Cardiac muscle cell (in vitro differentiated cells and primary cell): ENCODE results near the gene CFAP61. TPM values are rescaled to one million over a fixed set of nuclear protein-coding genes. Genes with fewer than 3 reads are reported as not detected.
"Not testable (repeated sequence)": the region's sequence is repeated elsewhere in the genome, so short reads cannot be mapped to it uniquely, and the experiment has no call there.

Experiments used
- DNase-seq, 2 donors: peaks; one replicate each; pipeline versions ENCODE4 v3.0.0 to v3.0.0-alpha.2; 2010 to 2017; ENCODE audit warnings: low read depth in 1 of 2, low spot score in 1 of 2
- H3K27ac ChIP-seq: fragments of 200-600 bp; sonication (generic); 2 replicates; pipeline ENCODE4 v1.5.1; 2016
- H3K27me3 ChIP-seq: fragments of 200-600 bp; sonication (generic); 2 replicates; pipeline ENCODE4 v1.6.0; 2016; ENCODE audit warnings: control low read depth
- H3K36me3 ChIP-seq: fragments of 200-600 bp; sonication (generic); 2 replicates; pipeline ENCODE4 v1.5.1; 2016; ENCODE audit warnings: control low read depth
- H3K4me1 ChIP-seq: fragments of 200-600 bp; sonication (generic); 2 replicates; pipeline ENCODE4 v1.8.1; 2017; ENCODE audit warnings: low read depth, mild to moderate bottlenecking, mixed run types
- H3K4me3 ChIP-seq: fragments of 200-600 bp; sonication (generic); 2 replicates; pipeline ENCODE4 v1.5.1; 2016; ENCODE audit warnings: mild to moderate bottlenecking
- H3K9me3 ChIP-seq: fragments of 200-600 bp; sonication (generic); 2 replicates; pipeline ENCODE4 v1.5.1; 2017; ENCODE audit warnings: low read depth, mild to moderate bottlenecking, control low read depth
- CTCF ChIP-seq: IDR thresholded peaks from 2 replicates; pipeline ENCODE4 v1.5.1; 2012; ENCODE audit warnings: low read depth, mild to moderate bottlenecking, low read length
- polyA plus RNA-seq: library from polyadenylated mRNA; unstranded; fragments of >200 nt; fragmentation: Nextera tagmentation; extraction: Ambion mirVana; gene quantifications from 2 replicates; pipeline ENCODE4 v1.2.1, GENCODE V29; 2016
- total RNA-seq: library from RNA; depleted of rRNA; stranded (reverse); fragments of >200 nt; gene quantifications from 2 replicates; pipeline ENCODE4 v1.2.3, GENCODE V29; 2016

CFAP61 gene
- total and polyA plus RNA-seq, 2 experiments from 2014 or later: 0.44 TPM; not detected in 1

- no peaks in the 10 kb centered on the region for H3K36me3 ChIP-seq
- peaks cover 3% of the 10 kb centered on the region for H3K27me3 ChIP-seq
- DNase-seq: no peak
- H3K4me1 ChIP-seq: no peaks in the 10 kb centered on the region
- no peak overlapping the region for H3K4me3 ChIP-seq
- H3K9me3 ChIP-seq: no peaks in the 10 kb centered on the region
- TF ChIP-seq CTCF: no peak
- H3K27ac ChIP-seq: no peak overlapping the region
These were observed 301.2 kb downstream of the CFAP61 start for GRCh38 chr20:20353576-20353975.

- not testable (repeated sequence) for DNase-seq, H3K36me3 ChIP-seq, H3K4me3 ChIP-seq, H3K9me3 ChIP-seq, H3K27ac ChIP-seq, H3K4me1 ChIP-seq
- peaks cover 23% of the 10 kb centered on the region for H3K27me3 ChIP-seq
These were observed 303.2 kb downstream of the CFAP61 start for GRCh38 chr20:20355503-20355902.

DNA sequence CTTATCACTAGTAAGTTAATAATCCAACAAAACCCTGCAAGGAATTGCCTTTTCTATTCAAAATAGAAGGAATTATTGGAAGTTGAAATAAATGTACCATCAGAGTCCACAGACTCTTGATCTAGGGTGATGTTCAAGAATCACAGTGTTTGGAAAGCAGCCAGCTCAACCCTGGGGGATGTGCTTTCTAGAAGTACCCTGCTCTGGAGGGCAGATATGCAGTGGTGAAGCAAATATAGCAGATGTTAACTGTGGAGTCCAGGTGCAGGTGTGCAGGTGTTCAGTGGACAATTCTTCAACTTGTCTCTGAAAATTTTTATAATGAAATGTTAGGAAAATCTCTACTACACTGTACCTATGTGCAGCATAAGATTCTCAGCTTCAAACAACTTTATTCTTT, 306.5 kb downstream of the CFAP61 start:
- H3K27me3 ChIP-seq: peaks cover 56% of the 10 kb centered on the region
- no peak for TF ChIP-seq CTCF
- no peak overlapping the region for H3K4me3 ChIP-seq
- no peak for DNase-seq
- H3K9me3 ChIP-seq: no peaks in the 10 kb centered on the region
- H3K27ac ChIP-seq: no peak overlapping the region
- H3K36me3 ChIP-seq: no peaks in the 10 kb centered on the region
- H3K4me1 ChIP-seq: no peaks in the 10 kb centered on the region

- TF ChIP-seq CTCF: no peak
These were observed 307.3 kb downstream of the CFAP61 start for GRCh38 chr20:20359628-20360027.

DNA sequence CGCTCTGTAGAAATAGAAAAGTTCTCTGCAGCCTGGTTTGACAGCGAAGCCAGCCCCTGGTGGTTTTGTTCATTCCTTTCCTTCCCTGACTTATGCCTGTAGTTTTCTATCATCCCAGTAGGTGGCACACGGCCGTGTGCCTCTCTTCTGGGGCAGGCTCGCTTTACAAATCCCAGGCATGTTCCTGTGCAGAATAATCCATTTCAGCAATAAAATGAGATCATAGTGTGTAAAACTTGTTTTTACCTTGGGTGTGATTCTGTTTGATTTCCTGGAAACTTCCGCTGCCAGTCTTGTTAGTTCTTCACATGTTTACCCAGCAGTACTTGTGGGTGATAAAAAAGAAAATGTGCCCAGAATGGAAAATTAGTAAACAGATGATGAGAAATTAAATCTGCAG, 308.1 kb downstream of the CFAP61 start:
- TF ChIP-seq CTCF: peak; percentile 90
- no peaks in the 10 kb centered on the region for H3K36me3 ChIP-seq
- no peak overlapping the region for H3K27ac ChIP-seq
- no peaks in the 10 kb centered on the region for H3K9me3 ChIP-seq
- no peaks in the 10 kb centered on the region for H3K4me1 ChIP-seq
- H3K4me3 ChIP-seq: no peak overlapping the region
- H3K27me3 ChIP-seq: peaks cover 72% of the 10 kb centered on the region
- DNase-seq: peak; percentile 65 to 76

More at GRCh38 chr20:20359628-20360027, 307.3 kb downstream of the CFAP61 start:
- no peaks in the 10 kb centered on the region for H3K9me3 ChIP-seq
- H3K4me3 ChIP-seq: no peak overlapping the region
- no peak for DNase-seq
- no peaks in the 10 kb centered on the region for H3K36me3 ChIP-seq
- no peaks in the 10 kb centered on the region for H3K4me1 ChIP-seq
- H3K27me3 ChIP-seq: peaks cover 64% of the 10 kb centered on the region
- H3K27ac ChIP-seq: no peak overlapping the region

DNA sequence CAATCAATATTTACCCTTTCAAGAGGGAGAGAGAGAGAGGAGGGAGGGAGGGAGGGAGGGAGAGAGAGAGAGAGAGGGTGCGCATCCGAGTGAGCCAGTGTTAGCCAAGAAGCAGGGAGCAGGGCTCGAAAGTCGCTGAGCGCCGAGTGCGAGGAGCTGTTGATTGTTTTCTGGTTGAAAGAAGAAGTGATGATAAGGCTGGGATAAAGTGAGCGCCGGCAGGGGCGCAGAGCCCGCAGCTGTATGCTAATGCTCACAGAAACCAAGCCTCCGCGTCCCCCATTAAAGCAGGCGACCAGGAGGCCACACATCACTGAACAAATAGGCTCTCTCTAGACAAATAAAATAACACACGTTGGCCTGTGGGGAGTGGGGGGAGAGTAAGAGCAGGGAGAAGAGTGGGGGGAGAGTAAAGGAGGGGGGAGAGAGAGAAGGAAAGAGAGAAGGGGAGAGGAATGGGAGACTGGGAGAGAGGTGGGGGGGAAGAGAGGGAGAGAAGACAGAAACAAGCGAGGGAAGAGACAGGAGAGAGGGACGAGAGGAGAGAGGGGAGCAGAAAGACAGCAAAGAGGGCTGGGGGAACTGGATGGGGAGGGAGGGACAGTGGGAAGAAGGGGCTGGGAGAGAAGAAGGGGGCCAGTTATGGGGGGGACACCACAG, 310.6 kb downstream of the CFAP61 start:
- no peak for TF ChIP-seq CTCF
- Histone ChIP-seq H3K4me3 (no peak overlapping the region), H3K4me1 (no peaks in the 10 kb centered on the region), H3K9me3 (no peaks in the 10 kb centered on the region), H3K27ac (no peak overlapping the region), H3K27me3 (peaks cover 97% of the 10 kb centered on the region), H3K36me3 (no peaks in the 10 kb centered on the region)
- DNase-seq: peak in 1 of 2 donors; percentile 30
